Gastrocnemius medialis (tissue), 4 donors: ENCODE data around the gene AGAP1. TPM values are rescaled to one million over a fixed set of nuclear protein-coding genes. Genes with fewer than 3 reads are reported as not detected.

ENCODE experiments used
- ATAC-seq, 2 donors: fragments of 150-250 bp; one replicate each; pipeline ENCODE4 v1.9.1; 2016
- DNase-seq, 2 donors: peaks; one replicate each; pipeline ENCODE4 v3.0.0-alpha.2; 2019
- H3K27ac ChIP-seq, 4 donors: fragments of 200-600 bp; sonication (generic); 1 replicate in 1 of 4; 2 replicates in 3 of 4; pipeline ENCODE4 v1.5.1; 2016 to 2018; ENCODE audit warnings: mild to moderate bottlenecking in 2 of 4, moderate library complexity in 1 of 4
- H3K27me3 ChIP-seq, 3 donors: fragments of 200-600 bp; sonication (generic) in 2 of 3; 1 replicate in 1 of 3; 2 replicates in 2 of 3; pipeline versions ENCODE4 v1.5.1 to v1.6.0; 2016 to 2019; ENCODE audit warnings: mild to moderate bottlenecking in 1 of 3, moderate library complexity in 1 of 3
- H3K36me3 ChIP-seq, 2 donors: fragments of 200-600 bp; sonication (generic) in 1 of 2; one replicate each; pipeline ENCODE4 v1.5.1; 2017 to 2018
- H3K4me1 ChIP-seq, 2 donors: fragments of 200-600 bp; sonication (generic) in 1 of 2; one replicate each; pipeline ENCODE4 v1.5.1; 2016 to 2017; ENCODE audit warnings: mild to moderate bottlenecking in 2 of 2
- H3K4me3 ChIP-seq, 4 donors: fragments of 200-600 bp; sonication (generic) in 3 of 4; 1 replicate in 1 of 4; 2 replicates in 3 of 4; pipeline ENCODE4 v1.5.1; 2016 to 2019; ENCODE audit warnings: mild to moderate bottlenecking in 2 of 4
- H3K9me3 ChIP-seq, 3 donors: fragments of 200-600 bp; sonication (generic) in 2 of 3; 1 replicate in 1 of 3; 2 replicates in 2 of 3; pipeline ENCODE4 v1.5.1; 2016 to 2019
- POLR2A ChIP-seq, 2 donors: fragments of 450-650 bp; IDR thresholded peaks; one replicate each; pipeline ENCODE4 v1.6.1; 2017; ENCODE audit warnings: antibody characterized with exemption in 2 of 2, mild to moderate bottlenecking in 2 of 2, moderate library complexity in 2 of 2
- in situ Hi-C, 4 donors: fragments of 200-750 bp; cut with MboI; loops; one replicate each; pipeline versions ENCODE4 v1.15.0 to v1.8.0; 2017; ENCODE audit warnings: low sequenced_read_pairs in 4 of 4
- intact Hi-C: fragments of 100-400 bp; cut with DNase I; formaldehyde crosslinking; loops from one replicate; pipeline ENCODE4 v1.15.1; 2023; ENCODE audit warnings: low total_unique reads
- total RNA-seq, 4 donors: library from RNA; depleted of rRNA; stranded (reverse); fragments of >200 nt; gene quantifications; one replicate each; pipeline versions ENCODE4 v1.1.0 to v1.2.3, GENCODE V29; 2016
- TF ChIP-seq, protein P1 (sequence below), 5 experiments: fragments of 450-650 bp in 3 of 5; fragments of 200-600 bp in 2 of 5; sonication (generic) in 2 of 5; IDR thresholded peaks in 4 of 5; conservative IDR thresholded peaks in 1 of 5; 1 replicate in 4 of 5; 2 replicates in 1 of 5; pipeline ENCODE4 v1.5.1; 2016 to 2019; ENCODE audit warnings: antibody characterized with exemption in 5 of 5, mild to moderate bottlenecking in 3 of 5, moderate library complexity in 3 of 5

Gene AGAP1
- total RNA-seq, 4 donors from 2014 or later: 8.5 to 26.8 (median 14.4) TPM

DNA sequence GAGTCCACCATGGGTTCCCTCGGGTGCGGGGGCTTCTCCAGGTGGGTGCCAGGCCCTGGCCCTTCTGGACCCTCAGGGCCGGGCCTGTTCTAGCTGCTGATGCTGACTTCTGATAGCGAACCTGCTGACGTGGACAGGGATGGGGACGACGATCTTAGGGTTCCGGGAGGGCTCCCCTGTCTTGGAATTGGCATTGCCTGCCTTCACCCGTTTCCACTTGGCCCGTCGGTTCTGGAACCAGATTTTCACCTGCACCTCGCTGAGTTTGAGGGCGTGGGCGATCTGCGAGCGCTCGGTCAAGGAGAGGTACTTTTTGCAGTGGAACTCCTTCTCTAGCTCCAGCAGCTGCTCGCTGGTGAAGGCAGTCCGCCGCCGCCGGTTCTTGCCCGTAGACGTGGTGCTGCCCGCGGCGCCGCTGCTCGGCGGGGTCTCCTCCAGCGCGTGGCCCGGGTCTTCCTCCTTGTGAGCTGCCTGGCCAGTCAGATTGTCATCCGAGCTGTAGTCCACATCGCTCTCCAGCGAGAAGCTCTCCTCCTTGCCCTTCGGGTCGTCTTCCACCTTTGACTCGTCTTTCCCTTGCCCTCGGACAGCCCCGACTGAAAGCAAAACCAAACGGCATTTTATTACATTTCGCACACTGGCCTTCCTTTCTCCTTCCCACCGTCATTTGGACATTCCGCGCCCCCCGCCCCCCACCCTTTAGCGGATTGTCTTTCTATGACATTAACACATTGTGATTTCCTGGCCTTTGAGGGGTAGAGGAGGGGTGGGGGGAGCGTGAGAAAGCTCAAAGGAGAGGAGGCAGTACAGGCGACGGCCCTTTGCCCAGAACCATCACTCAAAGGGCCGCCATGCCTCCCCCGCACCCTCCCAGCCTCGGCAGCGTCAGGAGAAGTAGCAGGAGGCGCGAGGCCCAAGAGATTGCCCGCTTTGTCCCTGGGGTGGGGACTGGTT is 672.3 kb downstream of the AGAP1 start:
- in situ Hi-C loops: no loop called here
- no peaks in the 10 kb centered on the region for H3K36me3 ChIP-seq
- H3K9me3 ChIP-seq: no peaks in the 10 kb centered on the region
- DNase-seq (no peak), ATAC-seq (no peak)
- peaks cover 92 to 97% (median 93%) of the 10 kb centered on the region in 3 donors for H3K27me3 ChIP-seq
- intact Hi-C loops: no loop called here
- H3K4me3 ChIP-seq: peak overlapping the region; percentile 27 to 51 (median 39)
- TF ChIP-seq, protein P1, sequence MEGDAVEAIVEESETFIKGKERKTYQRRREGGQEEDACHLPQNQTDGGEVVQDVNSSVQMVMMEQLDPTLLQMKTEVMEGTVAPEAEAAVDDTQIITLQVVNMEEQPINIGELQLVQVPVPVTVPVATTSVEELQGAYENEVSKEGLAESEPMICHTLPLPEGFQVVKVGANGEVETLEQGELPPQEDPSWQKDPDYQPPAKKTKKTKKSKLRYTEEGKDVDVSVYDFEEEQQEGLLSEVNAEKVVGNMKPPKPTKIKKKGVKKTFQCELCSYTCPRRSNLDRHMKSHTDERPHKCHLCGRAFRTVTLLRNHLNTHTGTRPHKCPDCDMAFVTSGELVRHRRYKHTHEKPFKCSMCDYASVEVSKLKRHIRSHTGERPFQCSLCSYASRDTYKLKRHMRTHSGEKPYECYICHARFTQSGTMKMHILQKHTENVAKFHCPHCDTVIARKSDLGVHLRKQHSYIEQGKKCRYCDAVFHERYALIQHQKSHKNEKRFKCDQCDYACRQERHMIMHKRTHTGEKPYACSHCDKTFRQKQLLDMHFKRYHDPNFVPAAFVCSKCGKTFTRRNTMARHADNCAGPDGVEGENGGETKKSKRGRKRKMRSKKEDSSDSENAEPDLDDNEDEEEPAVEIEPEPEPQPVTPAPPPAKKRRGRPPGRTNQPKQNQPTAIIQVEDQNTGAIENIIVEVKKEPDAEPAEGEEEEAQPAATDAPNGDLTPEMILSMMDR (IDR thresholded peaks at IDR 0.05 in 4 of 5, conservative IDR thresholded peaks at IDR 0.05 in 1 of 5): no peak
- TF ChIP-seq POLR2A (IDR thresholded peaks at IDR 0.05): no peak
- peaks cover 25 to 29% of the 10 kb centered on the region in 2 donors for H3K4me1 ChIP-seq
- no peak overlapping the region for H3K27ac ChIP-seq

DNA sequence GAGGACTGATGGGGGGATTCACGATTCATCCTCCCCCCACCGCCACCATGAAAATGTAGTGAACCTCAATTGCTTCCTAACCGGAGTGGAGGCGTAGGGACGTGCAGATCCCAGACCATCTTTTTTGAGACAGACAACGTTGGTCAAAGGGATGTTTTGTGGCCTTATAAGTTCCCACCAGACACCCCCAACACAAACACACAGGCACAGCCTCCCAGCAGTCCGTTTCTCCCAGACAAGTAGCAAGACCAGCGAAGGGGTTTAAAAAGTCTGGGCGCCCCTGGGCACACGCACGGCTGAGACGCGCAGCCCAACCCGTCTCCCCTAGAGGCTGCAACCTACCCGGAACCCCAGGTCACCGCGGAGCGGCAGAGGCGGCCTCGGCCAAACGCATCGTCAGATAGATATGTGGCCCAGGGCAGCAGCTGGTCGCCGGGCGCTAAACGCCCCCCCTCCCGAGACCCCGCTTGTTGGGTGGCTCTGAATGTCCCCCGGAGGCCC is 673.0 kb downstream of the AGAP1 start:
- no peak overlapping the region for H3K27ac ChIP-seq
- intact Hi-C loops: no loop called here
- H3K9me3 ChIP-seq: no peaks in the 10 kb centered on the region
- peak overlapping the region; percentile 34 to 51 (median 42) for H3K4me3 ChIP-seq
- in situ Hi-C loops: no loop called here
- no peak for DNase-seq
- H3K36me3 ChIP-seq: no peaks in the 10 kb centered on the region
- H3K27me3 ChIP-seq: peaks cover 96 to 98% (median 96%) of the 10 kb centered on the region in 3 donors
- H3K4me1 ChIP-seq: peaks cover 29 to 31% of the 10 kb centered on the region in 2 donors
- no peak for ATAC-seq
- TF ChIP-seq, protein P1 (IDR thresholded peaks at IDR 0.05 in 4 of 5, conservative IDR thresholded peaks at IDR 0.05 in 1 of 5): no peak
- no peak for TF ChIP-seq POLR2A (IDR thresholded peaks at IDR 0.05)

DNA sequence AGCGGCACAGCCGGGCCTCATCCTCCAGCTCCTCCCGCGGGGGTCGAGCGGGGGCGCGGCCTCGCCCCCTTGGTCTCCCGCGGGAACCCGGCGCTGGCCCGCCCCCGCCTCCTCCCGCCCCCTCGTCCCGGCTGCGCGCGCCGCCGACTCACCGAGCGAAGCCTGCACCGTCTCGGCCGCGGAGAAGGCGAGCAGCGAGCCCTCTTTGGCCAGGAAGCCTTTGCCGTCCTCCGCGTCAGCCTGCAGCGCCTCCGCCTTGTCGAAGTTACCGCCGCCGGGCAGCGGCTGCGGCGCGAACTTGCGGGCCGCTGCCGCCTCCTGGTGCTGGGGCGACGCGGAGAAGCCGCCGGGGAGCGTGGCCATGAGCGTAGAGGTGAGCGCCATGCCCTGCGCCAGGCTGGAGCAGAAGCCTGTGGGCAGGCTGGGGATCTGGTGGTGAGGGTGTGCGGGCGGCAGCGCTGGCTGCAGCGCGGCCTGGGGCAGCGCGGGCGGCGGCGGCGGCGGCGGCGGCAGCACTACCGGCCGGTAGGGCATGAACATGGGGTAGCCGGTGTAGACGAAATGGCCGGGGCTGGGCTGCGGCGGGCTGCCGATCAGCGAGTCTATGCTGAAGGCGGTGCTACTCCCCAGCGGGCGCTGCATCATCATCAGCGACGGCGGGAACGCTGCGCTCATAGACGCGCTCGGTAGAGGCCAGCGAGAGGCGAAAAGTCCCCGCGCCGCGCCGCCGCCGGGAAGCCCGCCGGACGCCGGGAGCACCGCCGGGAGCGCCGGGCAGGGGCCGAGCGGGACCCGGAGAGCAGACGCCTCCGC is 673.7 kb downstream of the AGAP1 start:
- Histone ChIP-seq H3K4me1 (peaks cover 34 to 36% of the 10 kb centered on the region in 2 donors), H3K27me3 (peaks cover 96 to 98% (median 96%) of the 10 kb centered on the region in 3 donors)
- peak; percentile 13 to 34 for ATAC-seq

More for the DNA sequence above, 673.7 kb downstream of the AGAP1 start:
- no peak overlapping the region for H3K27ac ChIP-seq
- TF ChIP-seq POLR2A (IDR thresholded peaks at IDR 0.05): no peak
- TF ChIP-seq, protein P1 (IDR thresholded peaks at IDR 0.05 in 4 of 5, conservative IDR thresholded peaks at IDR 0.05 in 1 of 5): peak in 1 of 5 experiments; percentile 12
- in situ Hi-C loops: no loop called here
- no peaks in the 10 kb centered on the region for H3K36me3 ChIP-seq
- intact Hi-C loops: no loop called here
- H3K4me3 ChIP-seq: peak overlapping the region; percentile 34 to 51 (median 42)
- H3K9me3 ChIP-seq: no peaks in the 10 kb centered on the region
- no peak for DNase-seq
